HG03097 (cell line): ENCODE measurements around the gene COG7.
"Not testable (repeated sequence)": the region's sequence is repeated elsewhere in the genome, so short reads cannot be mapped to it uniquely, and the experiment has no call there.

Experiments used
- ATAC-seq: cut with Tn5 transposase; IDR thresholded peaks from one replicate; pipeline ENCODE4 v1.9.1; 2021; ENCODE audit not compliant: unreplicated experiment, low FRiP score

COG7 gene

GRCh38 chr16:23452572-23453337, at the start of gene COG7:
COG7 (minus strand) TSS chr16:23453189; CDS start chr16:23452994, 195 bp downstream.
- peak; percentile 85 for ATAC-seq

- no peak for ATAC-seq
Observed at GRCh38 chr16:23502466-23502865, 49.5 kb upstream of the COG7 start.

DNA sequence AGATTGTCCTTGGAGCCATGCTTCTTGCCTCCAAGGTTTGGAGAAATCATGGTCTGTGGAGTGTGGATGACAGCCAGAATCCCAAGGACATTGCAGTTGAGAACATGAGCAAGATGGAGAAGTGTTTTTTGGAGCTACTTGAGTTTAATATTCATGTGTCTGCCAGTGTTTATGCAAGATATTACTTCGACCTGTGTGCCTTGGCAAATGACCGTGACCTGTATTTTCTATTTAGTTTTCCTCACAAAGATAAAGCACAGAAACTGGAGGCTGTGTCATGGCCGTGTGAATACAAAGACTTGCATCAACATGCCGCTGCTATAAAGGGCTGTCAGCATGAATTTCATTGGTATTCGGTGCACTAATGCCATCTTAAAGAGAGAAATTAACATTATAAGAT, 48.3 kb upstream of the COG7 start:
- ATAC-seq, result no peak

- no peak for ATAC-seq
Observed at GRCh38 chr16:23500862-23501225, 47.9 kb upstream of the COG7 start.

DNA sequence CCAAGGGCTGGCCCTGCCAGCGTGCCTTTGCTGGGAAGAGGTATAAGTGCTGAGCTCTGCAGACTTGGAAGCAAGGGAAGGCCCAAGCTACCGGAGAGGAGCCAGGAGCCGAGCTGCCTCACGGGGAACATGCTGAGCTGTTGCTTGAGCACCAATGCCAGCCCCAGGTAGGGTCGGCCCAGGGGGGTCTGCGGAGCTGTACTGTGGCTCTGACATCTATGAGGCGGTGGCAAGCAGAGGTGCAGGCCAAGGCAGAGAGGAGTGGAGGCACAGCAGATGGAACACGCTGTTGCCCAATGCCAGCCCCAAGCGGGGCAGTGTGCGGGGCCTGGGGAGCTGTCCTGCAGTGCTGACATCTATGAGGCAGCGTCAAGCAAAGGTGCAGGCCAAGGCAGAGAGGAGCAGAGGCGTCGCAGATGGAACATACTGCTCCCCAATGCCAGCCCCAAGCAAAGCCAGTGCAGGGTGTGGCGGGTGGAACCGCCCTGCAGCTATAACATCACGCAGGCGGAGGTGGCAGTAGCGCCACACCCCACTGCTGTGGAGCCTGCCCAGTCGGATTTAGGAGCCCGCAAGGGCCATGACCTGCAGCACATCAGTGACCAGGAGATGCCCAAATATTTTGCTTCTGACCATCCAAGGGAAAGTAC, 47.3 kb upstream of the COG7 start:
- ATAC-seq, result no peak

GRCh38 chr16:23499801-23500200, 46.8 kb upstream of the COG7 start:
- ATAC-seq, result no peak

DNA sequence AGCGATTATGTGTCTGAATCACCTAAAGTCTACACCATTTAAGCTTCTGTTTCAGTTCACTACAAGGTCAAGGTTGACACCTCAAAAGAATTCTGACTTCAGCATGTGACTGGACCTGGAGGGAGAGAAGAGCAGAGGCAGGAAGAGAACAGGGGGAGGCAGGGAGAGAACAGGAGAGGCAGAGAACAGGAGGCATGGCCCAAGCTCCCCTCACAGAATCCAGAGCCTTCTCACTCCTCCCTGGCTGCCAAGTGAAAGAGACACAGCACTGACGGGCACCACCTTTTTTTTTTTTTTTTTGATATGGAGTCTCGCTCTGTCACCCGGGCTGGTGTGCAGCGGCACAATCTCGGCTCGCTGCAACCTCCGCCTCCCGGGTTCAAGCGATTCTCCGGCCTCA, 45.9 kb upstream of the COG7 start:
- ATAC-seq, result no peak

DNA sequence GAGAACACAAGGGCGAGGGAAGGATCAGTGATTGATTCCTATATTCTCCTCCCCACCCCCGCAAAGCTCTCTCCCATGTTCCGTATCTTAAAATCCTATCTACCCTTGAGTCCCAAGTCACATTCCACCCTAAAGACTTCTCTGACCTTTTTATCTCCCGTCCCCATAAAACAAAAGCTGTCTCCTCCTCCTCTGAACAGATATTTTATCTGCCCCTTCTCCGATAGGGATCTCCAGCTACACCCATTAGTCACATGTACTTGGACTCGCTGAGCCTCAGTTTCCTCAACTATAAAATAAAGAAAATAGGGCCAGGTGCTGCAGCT, 44.5 kb upstream of the COG7 start:
- no peak for ATAC-seq

GRCh38 chr16:23496821-23497542, 44.0 kb upstream of the COG7 start:
- no peak for ATAC-seq

DNA sequence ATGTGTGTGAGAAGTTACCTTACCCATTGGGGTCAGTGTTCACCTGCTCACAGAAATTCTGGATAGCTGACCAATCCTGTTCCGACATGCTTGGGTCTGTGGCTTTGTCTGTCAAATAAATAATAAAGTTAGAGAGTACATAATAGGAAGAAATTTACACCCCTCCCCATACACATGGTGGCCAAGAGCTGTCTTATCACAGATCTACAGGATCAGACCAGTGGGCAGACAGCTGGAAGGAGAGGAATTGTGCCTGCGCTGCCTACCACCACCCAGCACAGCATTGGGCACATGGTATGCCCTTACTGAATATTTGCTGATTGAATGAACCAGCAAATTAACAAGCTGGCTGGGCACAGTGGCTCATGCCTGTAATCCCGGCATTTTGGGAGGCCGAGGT, 42.7 kb upstream of the COG7 start:
- no peak for ATAC-seq

- no peak for ATAC-seq
Observed at GRCh38 chr16:23494188-23494587, 41.2 kb upstream of the COG7 start.

GRCh38 chr16:23491490-23492391, 38.8 kb upstream of the COG7 start:
- no peak for ATAC-seq

GRCh38 chr16:23486480-23486879, 33.5 kb upstream of the COG7 start:
- ATAC-seq, result no peak

DNA sequence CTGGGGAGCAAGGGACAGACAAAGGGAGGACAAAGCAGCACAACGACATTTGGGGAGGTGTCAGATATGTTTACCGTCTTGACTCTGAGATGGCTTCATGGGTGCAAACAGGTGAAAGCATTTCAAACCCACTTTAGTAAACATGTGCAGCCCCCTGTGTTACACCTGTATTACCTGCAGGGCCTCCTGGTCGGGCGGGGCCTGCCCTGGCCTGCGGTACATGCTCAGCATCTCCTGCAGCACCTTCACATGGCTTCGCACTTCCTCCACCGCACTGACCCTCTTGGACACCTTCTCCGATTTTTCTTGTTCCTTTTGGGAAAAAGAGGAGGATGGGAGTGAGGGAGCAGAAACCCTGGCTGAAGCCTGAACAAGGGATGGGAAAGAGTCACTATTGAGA, 32.9 kb upstream of the COG7 start:
- ATAC-seq, result no peak

- ATAC-seq, result no peak
Observed at GRCh38 chr16:23485257-23485614, 32.2 kb upstream of the COG7 start.

GRCh38 chr16:23484510-23485256, 31.7 kb upstream of the COG7 start:
- ATAC-seq, result no peak

- not testable (repeated sequence) for ATAC-seq
Observed at GRCh38 chr16:23483492-23483891, 30.5 kb upstream of the COG7 start.

DNA sequence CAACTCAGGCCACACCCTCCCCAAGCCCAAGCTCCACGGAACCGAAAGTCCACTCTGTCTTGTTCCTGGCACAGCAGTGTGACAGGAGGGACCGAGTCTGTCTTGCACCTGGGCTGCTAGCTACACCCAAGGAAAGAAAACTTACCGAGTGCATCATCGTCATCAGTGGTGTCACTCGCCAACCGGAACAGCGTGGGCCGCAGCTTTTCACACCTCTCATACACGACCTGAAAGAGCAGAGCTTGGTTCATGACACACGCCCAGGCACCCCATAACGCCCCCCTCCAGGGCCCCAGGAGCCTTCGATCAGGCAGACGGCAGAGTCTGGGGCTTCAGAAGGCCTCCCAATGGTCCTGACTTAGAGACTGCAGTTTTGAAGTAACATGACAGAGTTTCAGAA, 29.8 kb upstream of the COG7 start:
- no peak for ATAC-seq

DNA sequence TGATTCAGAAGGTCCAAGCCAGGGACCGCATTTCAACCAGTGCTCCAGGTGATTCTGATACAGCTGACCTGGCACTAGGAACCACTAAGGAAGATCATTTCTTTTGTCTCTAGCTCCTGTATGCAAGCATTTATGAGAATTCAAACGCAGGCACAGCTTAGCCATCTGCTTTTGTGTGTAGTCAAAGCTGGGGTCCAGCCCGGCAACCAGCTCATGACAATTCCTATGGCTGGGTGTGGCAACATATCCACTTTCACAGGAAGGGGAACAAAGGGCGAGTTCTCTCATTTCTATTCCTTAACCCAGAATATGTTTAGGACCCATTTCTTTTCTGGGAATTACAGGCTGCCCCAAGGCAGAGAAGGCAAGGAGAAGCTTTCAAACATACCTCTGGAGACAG, 27.3 kb upstream of the COG7 start:
- ATAC-seq, result no peak

DNA sequence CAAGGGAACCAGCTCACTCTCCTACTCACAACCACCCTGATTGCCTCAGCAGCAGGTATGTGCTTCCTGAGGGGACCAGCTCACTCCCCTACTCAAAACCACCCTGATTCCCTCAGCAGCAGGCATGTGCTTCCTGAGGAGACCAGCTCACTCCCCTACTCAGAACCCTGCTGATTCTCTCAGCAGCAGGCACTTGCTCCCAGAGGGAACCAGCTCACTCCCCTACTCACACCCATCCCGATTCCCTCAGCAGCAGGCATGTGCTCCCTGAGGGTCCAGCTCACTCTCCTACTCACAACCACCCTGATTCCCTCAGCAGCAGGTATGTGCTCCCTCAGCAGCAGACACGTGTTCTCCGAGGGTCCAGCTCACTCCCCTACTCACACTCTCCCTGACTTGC, 26.1 kb upstream of the COG7 start:
- ATAC-seq, result no peak
